Measurements from ENCODE around the gene MIP. TPM values are rescaled to one million over a fixed set of nuclear protein-coding genes. Genes with fewer than 3 reads are reported as not detected.
"Not testable (repeated sequence)": the region's sequence is repeated elsewhere in the genome, so short reads cannot be mapped to it uniquely, and the experiment has no call there.

The MIP gene
- total and polyA plus RNA-seq, 10 of the 15 experiments (the other 5 are each of a cell fraction or from before 2014, with no cell fraction given) = 0.04 to 0.18 (median 0.11) TPM; not detected in 3

DNA sequence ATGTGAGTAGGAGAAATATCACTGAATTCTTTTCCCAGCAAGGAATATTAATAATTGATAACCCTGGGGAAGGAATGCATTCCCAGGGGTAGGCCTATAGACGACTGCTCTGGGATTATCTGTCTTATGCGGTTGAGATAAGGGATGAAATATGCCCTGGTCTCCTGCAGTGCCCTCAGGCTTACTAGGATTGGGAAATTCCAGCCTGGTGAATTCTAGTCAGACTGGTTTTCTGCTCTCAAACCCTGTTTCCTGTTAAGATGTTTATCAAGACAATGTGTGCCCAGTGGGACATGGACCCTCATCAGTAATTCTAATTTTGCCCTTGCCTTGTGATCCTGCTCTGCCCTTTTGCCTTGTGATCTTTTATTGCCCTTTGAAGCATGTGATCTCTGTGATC is 11.2 kb downstream of the MIP start:
- H3K27ac ChIP-seq (ENCODE audit: control insufficient read depth, insufficient read depth); FAIRE-seq; in situ Hi-C loops (cut with MboI); H4K20me1 ChIP-seq (ENCODE audit: control insufficient read depth, insufficient read depth); ATAC-seq; SMC1A ChIA-PET (ENCODE audit: uncharacterized antibody, unreplicated experiment); H3K4me2 ChIP-seq (ENCODE audit: control insufficient read depth, insufficient read depth); H3K9me3 ChIP-seq (replicated peaks; ENCODE audit: control insufficient read depth, insufficient read depth, low read length); CTCF ChIA-PET; H3K4me3 ChIP-seq; H3K9ac ChIP-seq (ENCODE audit: control insufficient read depth, insufficient read depth, low read length); H3K36me3 ChIP-seq (ENCODE audit: control insufficient read depth in 2 of 2, insufficient read depth in 2 of 2, low read length in 1 of 2); RAD21 ChIA-PET (ENCODE audit: unreplicated experiment); H3K4me1 ChIP-seq (ENCODE audit: control insufficient read depth, insufficient read depth, low read length); BruUV-seq (replicated peaks); intact Hi-C loops (cut with micrococcal nuclease; ENCODE audit: unreplicated experiment); DNase-seq (ENCODE audit: low read depth, low spot score); H2AFZ ChIP-seq (ENCODE audit: control insufficient read depth, low read depth, low read length); H3K27me3 ChIP-seq (replicated peaks in 1 of 2; ENCODE audit: control insufficient read depth in 2 of 2, insufficient read depth in 2 of 2, low read length in 1 of 2): not testable (repeated sequence)
- WGBS (ENCODE audit: insufficient coverage, insufficient replicate concordance, low lambda C conversion rate, missing lambda C conversion rate) = 96% methylated on average over 2 of the region's 2 CpGs
- peaks cover 12% of the 10 kb centered on the region for H3K79me2 ChIP-seq (ENCODE audit: control insufficient read depth, insufficient read depth, low read length)
- POLR2A ChIA-PET = interaction anchor here (0.6 to 0.7 kb wide), 2 partner anchors 83 to 192 kb away, joined by 4 to 6 read pairs; partner anchors contain the start of gene STAT2

DNA sequence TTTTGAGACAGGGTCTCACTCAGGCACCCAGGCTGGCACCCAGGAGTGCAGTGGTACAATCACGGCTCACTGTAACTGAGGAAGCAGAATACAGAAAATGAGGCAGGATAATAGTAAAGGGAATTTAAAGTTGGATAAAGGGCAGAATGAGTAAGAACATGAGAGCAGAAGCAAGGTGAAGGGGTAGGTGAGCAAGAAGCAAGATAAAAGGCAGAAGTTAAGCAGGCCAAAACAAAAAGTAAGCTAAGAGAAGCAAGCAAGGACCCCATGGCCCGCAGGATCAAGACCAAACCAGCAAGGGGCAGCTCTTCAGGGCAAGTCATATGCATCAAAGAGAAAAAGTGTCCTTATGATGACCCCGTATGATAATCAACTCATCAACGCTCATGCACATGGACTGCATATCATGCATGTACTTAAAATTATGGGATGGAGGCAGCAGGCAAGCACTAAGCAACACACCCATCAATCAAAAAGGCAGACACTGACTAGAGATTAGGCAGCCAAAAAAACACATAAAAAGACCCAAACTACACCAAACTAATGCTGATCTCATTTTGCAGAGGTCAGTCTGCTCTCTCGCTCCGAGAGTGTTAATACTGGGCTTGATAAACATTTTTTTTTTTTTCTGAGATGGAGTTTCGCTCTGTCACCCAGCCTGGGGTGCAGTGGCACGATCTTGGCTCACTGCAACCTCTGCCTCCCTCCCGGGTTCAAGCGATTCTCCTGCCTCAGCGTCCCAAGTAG is 16.9 kb downstream of the MIP start:
- H3K36me3 ChIP-seq (ENCODE audit: control insufficient read depth in 2 of 2, insufficient read depth in 2 of 2, low read length in 1 of 2) = peaks cover 6 to 10% of the 10 kb centered on the region in 2 experiments; a peak in 3 of 4 replicates
- SMC1A ChIA-PET (ENCODE audit: uncharacterized antibody, unreplicated experiment) = interaction anchor here (0.7 to 1.1 kb wide), 3 partner anchors 12 to 236 kb away, joined by 3 read pairs; partner anchors contain the start of gene STAT2
- RAD21 ChIA-PET (ENCODE audit: unreplicated experiment) = no interaction called here
- BruUV-seq (replicated peaks) = no TSS peak
- H3K9ac ChIP-seq (ENCODE audit: control insufficient read depth, insufficient read depth, low read length) = no peak overlapping the region
- CTCF ChIA-PET = interaction anchor here (0.7 to 2.4 kb wide), 3 partner anchors 14 to 75 kb away, joined by 3 to 9 read pairs (median 3); partner anchors contain the start of gene APOF
- H3K4me1 ChIP-seq (ENCODE audit: control insufficient read depth, insufficient read depth, low read length) = no peaks in the 10 kb centered on the region
- peaks cover 8% of the 10 kb centered on the region for H3K79me2 ChIP-seq (ENCODE audit: control insufficient read depth, insufficient read depth, low read length)
- H3K4me3 ChIP-seq = no peak overlapping the region
- no peaks in the 10 kb centered on the region for H3K27me3 ChIP-seq (replicated peaks in 1 of 2; ENCODE audit: control insufficient read depth in 2 of 2, insufficient read depth in 2 of 2, low read length in 1 of 2)
- H2AFZ ChIP-seq (ENCODE audit: control insufficient read depth, low read depth, low read length) = no peak overlapping the region
- ATAC-seq (no peak), FAIRE-seq (no peak), DNase-seq (ENCODE audit: low read depth, low spot score) (no peak)
- 88% methylated on average over 11 of the region's 11 CpGs for WGBS (ENCODE audit: insufficient coverage, insufficient replicate concordance, low lambda C conversion rate, missing lambda C conversion rate)
- no peak overlapping the region for H3K27ac ChIP-seq (ENCODE audit: control insufficient read depth, insufficient read depth)
- H4K20me1 ChIP-seq (ENCODE audit: control insufficient read depth, insufficient read depth) = no peaks in the 10 kb centered on the region
- intact Hi-C loops (cut with micrococcal nuclease; ENCODE audit: unreplicated experiment) = no loop called here
- H3K4me2 ChIP-seq (ENCODE audit: control insufficient read depth, insufficient read depth) = no peak overlapping the region
- POLR2A ChIA-PET = interaction anchor here (0.7 kb wide), 1 partner anchor 221 kb away, joined by 3 read pairs; no protein-coding TSS in a partner anchor
- in situ Hi-C loops (cut with MboI) = no loop called here
- no peaks in the 10 kb centered on the region; the same call in 2 of the 3 replicates for H3K9me3 ChIP-seq (replicated peaks; ENCODE audit: control insufficient read depth, insufficient read depth, low read length)
- no peak for TF ChIP-seq HDAC6 (IDR thresholded peaks at IDR 0.05; ENCODE audit: unreplicated experiment)
- TF ChIP-seq YY1 (IDR thresholded peaks at IDR 0.05; ENCODE audit: low read depth, low read length) = no peak
- TF ChIP-seq JUND (IDR thresholded peaks at IDR 0.05; ENCODE audit: low read depth, low read length) = no peak
- TF ChIP-seq HSF1 (IDR thresholded peaks at IDR 0.05; ENCODE audit: low read depth, low read length) = no peak
- TF ChIP-seq, protein P1, sequence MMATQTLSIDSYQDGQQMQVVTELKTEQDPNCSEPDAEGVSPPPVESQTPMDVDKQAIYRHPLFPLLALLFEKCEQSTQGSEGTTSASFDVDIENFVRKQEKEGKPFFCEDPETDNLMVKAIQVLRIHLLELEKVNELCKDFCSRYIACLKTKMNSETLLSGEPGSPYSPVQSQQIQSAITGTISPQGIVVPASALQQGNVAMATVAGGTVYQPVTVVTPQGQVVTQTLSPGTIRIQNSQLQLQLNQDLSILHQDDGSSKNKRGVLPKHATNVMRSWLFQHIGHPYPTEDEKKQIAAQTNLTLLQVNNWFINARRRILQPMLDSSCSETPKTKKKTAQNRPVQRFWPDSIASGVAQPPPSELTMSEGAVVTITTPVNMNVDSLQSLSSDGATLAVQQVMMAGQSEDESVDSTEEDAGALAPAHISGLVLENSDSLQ (IDR thresholded peaks at IDR 0.05) = peak; percentile 36; the same call in 1 of the 2 replicates
- TF ChIP-seq, protein P2, sequence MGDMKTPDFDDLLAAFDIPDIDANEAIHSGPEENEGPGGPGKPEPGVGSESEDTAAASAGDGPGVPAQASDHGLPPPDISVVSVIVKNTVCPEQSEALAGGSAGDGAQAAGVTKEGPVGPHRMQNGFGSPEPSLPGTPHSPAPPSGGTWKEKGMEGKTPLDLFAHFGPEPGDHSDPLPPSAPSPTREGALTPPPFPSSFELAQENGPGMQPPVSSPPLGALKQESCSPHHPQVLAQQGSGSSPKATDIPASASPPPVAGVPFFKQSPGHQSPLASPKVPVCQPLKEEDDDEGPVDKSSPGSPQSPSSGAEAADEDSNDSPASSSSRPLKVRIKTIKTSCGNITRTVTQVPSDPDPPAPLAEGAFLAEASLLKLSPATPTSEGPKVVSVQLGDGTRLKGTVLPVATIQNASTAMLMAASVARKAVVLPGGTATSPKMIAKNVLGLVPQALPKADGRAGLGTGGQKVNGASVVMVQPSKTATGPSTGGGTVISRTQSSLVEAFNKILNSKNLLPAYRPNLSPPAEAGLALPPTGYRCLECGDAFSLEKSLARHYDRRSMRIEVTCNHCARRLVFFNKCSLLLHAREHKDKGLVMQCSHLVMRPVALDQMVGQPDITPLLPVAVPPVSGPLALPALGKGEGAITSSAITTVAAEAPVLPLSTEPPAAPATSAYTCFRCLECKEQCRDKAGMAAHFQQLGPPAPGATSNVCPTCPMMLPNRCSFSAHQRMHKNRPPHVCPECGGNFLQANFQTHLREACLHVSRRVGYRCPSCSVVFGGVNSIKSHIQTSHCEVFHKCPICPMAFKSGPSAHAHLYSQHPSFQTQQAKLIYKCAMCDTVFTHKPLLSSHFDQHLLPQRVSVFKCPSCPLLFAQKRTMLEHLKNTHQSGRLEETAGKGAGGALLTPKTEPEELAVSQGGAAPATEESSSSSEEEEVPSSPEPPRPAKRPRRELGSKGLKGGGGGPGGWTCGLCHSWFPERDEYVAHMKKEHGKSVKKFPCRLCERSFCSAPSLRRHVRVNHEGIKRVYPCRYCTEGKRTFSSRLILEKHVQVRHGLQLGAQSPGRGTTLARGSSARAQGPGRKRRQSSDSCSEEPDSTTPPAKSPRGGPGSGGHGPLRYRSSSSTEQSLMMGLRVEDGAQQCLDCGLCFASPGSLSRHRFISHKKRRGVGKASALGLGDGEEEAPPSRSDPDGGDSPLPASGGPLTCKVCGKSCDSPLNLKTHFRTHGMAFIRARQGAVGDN (IDR thresholded peaks at IDR 0.05) = no peak

Data from GM12878 (cell line).